OCI-LY1 (cell line): ENCODE data around the gene KCNT1.

Source experiments
- H2AFZ ChIP-seq: fragments of 200-600 bp; sonication (generic), shearing (Covaris generic); 2 replicates; pipeline ENCODE4 v1.6.0; 2014; ENCODE audit warnings: antibody characterized with exemption, mild to moderate bottlenecking, low read length
- H3F3A ChIP-seq: fragments of 200-600 bp; sonication (generic), shearing (Covaris generic); 2 replicates; pipeline ENCODE4 v1.6.0; 2014; ENCODE audit warnings: mild to moderate bottlenecking, antibody characterized with exemption, low read length, moderate library complexity; ENCODE audit not compliant: insufficient read depth
- H3K27ac ChIP-seq: fragments of 200-600 bp; sonication (generic); 2 replicates; pipeline ENCODE4 v1.5.1; 2014; ENCODE audit warnings: low read length, mixed run types, mild to moderate bottlenecking, low read depth; ENCODE audit not compliant: poor library complexity, severe bottlenecking
- H3K27me3 ChIP-seq: fragments of 200-600 bp; sonication (generic); 2 replicates; pipeline ENCODE4 v1.6.0; 2014; ENCODE audit warnings: antibody characterized with exemption, mild to moderate bottlenecking, low read length, moderate library complexity; ENCODE audit not compliant: insufficient read depth
- H3K36me3 ChIP-seq: fragments of 200-600 bp; sonication (generic); 2 replicates; pipeline ENCODE4 v1.6.1; 2014; ENCODE audit warnings: mild to moderate bottlenecking, antibody characterized with exemption, low read length, moderate library complexity, mixed read lengths; ENCODE audit not compliant: insufficient read depth
- H3K4me1 ChIP-seq: fragments of 200-600 bp; sonication (generic); 2 replicates; pipeline ENCODE4 v1.5.1; 2014; ENCODE audit warnings: mild to moderate bottlenecking, low read length, moderate library complexity; ENCODE audit not compliant: insufficient read depth, severe bottlenecking
- H3K4me2 ChIP-seq: fragments of 200-600 bp; sonication (generic), shearing (Covaris generic); 2 replicates; pipeline ENCODE4 v1.6.1; 2014; ENCODE audit warnings: low read length
- H3K4me3 ChIP-seq: fragments of 200-600 bp; sonication (generic); 2 replicates; pipeline ENCODE4 v1.5.1; 2014; ENCODE audit warnings: low read length, low read depth, mild to moderate bottlenecking, mixed read lengths; ENCODE audit not compliant: poor library complexity, severe bottlenecking
- H3K79me2 ChIP-seq: fragments of 200-600 bp; shearing (Covaris generic); 2 replicates; pipeline ENCODE4 v1.6.1; 2016; ENCODE audit warnings: mixed run types, low read length, mixed read lengths; ENCODE audit not compliant: insufficient read depth
- H3K9ac ChIP-seq: fragments of 200-600 bp; sonication (generic), shearing (Covaris generic); 2 replicates; pipeline ENCODE4 v1.6.1; 2014; ENCODE audit warnings: mild to moderate bottlenecking, low read length, mixed read lengths
- H3K9me2 ChIP-seq: fragments of 200-600 bp; sonication (generic), shearing (Covaris generic); 2 replicates; pipeline ENCODE4 v1.6.1; 2014; ENCODE audit warnings: low read depth, mild to moderate bottlenecking, low read length, mixed read lengths
- H3K9me3 ChIP-seq: fragments of 200-600 bp; shearing (Covaris generic); 2 replicates; pipeline ENCODE4 v1.6.1; 2014; ENCODE audit warnings: low read length, mixed read lengths
- H4K20me1 ChIP-seq: fragments of 200-600 bp; sonication (generic), shearing (Covaris generic); 2 replicates; pipeline ENCODE4 v1.6.0; 2016; ENCODE audit warnings: mild to moderate bottlenecking, low read length; ENCODE audit not compliant: insufficient read depth
- EZH2 ChIP-seq: fragments of 200-600 bp; sonication (generic), shearing (Covaris generic); IDR thresholded peaks from 2 replicates; pipeline ENCODE4 v1.8.0; 2017; ENCODE audit warnings: borderline replicate concordance, mixed run types, mild to moderate bottlenecking, antibody characterized with exemption, low read length, moderate library complexity, mixed read lengths
- TF ChIP-seq, protein P1 (sequence below): fragments of 200-600 bp; sonication (generic), shearing (Covaris generic); IDR thresholded peaks from 2 replicates; pipeline ENCODE4 v1.5.1; 2017; ENCODE audit warnings: mild to moderate bottlenecking, antibody characterized with exemption, low read length, moderate library complexity, mixed read lengths

The KCNT1 gene

DNA sequence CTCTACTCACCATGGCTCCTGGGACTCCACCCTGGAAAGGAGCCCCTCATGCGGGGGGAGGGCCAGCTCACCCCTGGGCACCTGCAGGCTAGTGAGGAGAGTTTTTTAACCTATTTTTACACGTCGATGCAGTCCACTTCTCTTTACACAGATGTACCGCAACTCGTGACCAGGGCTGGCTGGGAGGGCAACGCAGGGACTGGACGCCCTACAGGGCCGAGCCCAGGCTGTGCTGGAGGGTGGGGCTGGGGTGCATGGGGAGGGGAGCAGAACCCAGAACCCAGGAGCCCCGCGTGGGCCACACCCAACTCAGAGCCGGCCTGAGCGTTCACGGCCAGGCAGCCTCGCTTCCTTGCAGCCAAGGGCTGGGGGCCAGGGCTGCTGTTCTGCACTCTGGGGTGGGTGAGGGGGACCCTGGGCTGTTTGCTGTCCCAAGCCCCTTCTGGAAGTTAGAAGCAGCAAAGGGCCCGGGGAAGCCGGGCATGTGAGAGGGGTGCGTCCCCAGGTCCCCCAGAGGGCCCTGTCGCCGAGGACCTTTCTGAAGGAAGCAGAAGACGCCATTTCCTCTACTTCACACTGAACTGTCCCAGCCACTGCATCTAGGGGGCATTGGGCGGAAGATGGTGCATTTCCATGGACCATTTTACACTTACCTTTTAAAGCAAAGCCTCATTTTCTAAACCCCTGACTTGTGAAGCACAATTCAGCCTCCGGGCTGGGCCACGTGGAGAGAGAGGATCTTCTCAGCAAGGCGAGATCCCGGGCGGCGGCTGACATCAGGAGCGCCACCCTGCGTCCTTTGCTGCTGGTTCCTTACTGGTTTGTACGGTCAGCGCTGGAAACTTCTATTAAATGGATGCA, 90.5 kb downstream of the KCNT1 start:
- Histone ChIP-seq H3K4me2 (no peak overlapping the region), H3K9me3 (no peaks in the 10 kb centered on the region), H3K9me2 (no peaks in the 10 kb centered on the region), H4K20me1 (no peaks in the 10 kb centered on the region), H3K27ac (no peak overlapping the region), H3K79me2 (no peaks in the 10 kb centered on the region), H3F3A (no peaks in the 10 kb centered on the region), H3K4me3 (no peak overlapping the region), H3K9ac (no peak overlapping the region), H2AFZ (no peak overlapping the region), H3K36me3 (no peaks in the 10 kb centered on the region), H3K4me1 (no peaks in the 10 kb centered on the region), H3K27me3 (no peaks in the 10 kb centered on the region; the same call in 1 of the 2 replicates)
- no peak for TF ChIP-seq EZH2

DNA sequence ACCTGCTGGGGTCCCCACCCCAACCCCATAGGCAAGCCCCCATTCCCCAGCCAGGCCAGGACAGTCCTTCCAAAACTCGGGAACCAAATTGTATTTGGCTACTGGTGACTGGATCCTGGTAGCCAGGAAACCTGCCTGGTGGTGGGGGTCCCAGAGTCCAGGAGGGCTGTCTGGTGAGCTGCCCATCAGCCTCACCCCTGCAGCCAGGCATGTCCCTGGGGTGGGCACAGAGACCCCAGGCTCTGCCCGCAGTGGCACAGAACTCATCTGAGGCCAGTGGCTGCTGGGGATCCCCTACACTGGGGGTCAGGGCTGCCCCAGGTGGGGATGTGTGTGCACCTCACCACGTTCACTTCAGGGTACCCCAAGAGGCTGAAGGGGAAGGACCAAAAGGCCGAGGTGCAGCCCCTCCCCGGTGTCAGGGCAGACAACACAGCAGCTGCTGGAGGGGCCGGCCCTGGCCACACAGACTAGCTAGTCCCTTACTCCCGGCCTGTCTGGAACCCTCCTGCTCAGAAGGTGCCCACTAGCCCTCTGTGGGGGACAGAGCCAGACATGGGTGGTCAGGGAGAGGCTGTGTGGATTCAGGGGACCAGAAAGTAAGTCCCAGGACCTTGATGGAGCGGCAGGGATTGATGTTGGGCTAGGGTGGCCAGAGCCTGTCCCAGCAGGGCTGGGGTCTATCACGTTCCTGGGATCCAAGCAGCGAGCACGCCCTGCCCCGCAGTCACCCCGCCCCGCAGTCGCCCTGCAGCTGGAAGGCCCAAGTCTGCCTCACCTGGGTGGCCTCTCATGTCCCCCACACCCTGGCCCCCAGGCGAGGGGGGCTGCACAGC, 91.5 kb downstream of the KCNT1 start:
- no peaks in the 10 kb centered on the region; the same call in 1 of the 2 replicates for H3K27me3 ChIP-seq

DNA sequence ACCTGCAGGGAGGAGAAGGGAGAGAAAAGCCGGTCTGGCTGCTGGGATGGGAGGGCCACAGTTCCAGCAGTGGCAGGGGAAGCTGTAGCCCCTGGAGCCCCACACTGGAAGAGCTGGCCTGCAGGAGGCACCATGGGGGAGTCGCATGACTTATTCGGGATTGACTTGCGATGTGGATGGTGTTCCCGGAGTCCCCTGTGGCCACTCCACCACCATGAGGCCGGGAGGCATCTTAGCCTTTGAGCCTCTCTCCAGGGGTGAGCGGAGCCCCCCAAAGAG, 92.0 kb downstream of the KCNT1 start:
- Histone ChIP-seq H3F3A (no peaks in the 10 kb centered on the region), H3K9me2 (no peaks in the 10 kb centered on the region), H3K9me3 (no peaks in the 10 kb centered on the region), H2AFZ (no peak overlapping the region), H3K36me3 (no peaks in the 10 kb centered on the region), H3K27ac (no peak overlapping the region), H3K79me2 (no peaks in the 10 kb centered on the region), H3K4me1 (no peaks in the 10 kb centered on the region), H3K27me3 (no peaks in the 10 kb centered on the region; the same call in 1 of the 2 replicates), H3K9ac (no peak overlapping the region), H4K20me1 (no peaks in the 10 kb centered on the region), H3K4me3 (no peak overlapping the region), H3K4me2 (no peak overlapping the region)
- no peak for TF ChIP-seq EZH2
- TF ChIP-seq, protein P1, sequence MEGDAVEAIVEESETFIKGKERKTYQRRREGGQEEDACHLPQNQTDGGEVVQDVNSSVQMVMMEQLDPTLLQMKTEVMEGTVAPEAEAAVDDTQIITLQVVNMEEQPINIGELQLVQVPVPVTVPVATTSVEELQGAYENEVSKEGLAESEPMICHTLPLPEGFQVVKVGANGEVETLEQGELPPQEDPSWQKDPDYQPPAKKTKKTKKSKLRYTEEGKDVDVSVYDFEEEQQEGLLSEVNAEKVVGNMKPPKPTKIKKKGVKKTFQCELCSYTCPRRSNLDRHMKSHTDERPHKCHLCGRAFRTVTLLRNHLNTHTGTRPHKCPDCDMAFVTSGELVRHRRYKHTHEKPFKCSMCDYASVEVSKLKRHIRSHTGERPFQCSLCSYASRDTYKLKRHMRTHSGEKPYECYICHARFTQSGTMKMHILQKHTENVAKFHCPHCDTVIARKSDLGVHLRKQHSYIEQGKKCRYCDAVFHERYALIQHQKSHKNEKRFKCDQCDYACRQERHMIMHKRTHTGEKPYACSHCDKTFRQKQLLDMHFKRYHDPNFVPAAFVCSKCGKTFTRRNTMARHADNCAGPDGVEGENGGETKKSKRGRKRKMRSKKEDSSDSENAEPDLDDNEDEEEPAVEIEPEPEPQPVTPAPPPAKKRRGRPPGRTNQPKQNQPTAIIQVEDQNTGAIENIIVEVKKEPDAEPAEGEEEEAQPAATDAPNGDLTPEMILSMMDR, result no peak

More for the DNA sequence above, 91.5 kb downstream of the KCNT1 start:
- Histone ChIP-seq H3K27ac (no peak overlapping the region), H3F3A (no peaks in the 10 kb centered on the region), H2AFZ (no peak overlapping the region), H3K36me3 (no peaks in the 10 kb centered on the region), H3K4me2 (no peak overlapping the region), H3K79me2 (no peaks in the 10 kb centered on the region), H3K9me2 (no peaks in the 10 kb centered on the region), H3K9ac (no peak overlapping the region), H3K4me1 (no peaks in the 10 kb centered on the region), H3K4me3 (no peak overlapping the region), H3K9me3 (no peaks in the 10 kb centered on the region), H4K20me1 (no peaks in the 10 kb centered on the region)
- TF ChIP-seq, protein P1, result no peak
- no peak for TF ChIP-seq EZH2
